ENCODE measurements around the gene MED16.

The MED16 gene

GRCh38 chr19:899336-900042 lies 6.5 kb upstream of the MED16 start:
- Histone ChIP-seq H3K4me1 (ENCODE audit: control insufficient read depth in 1 of 2, insufficient read depth in 1 of 2, low read depth in 1 of 2, low read length in 1 of 2) (peaks cover 6 to 21% of the 10 kb centered on the region in 2 experiments), H3K4me3 (ENCODE audit: low read depth in 1 of 2, low read length in 1 of 2) (no peak overlapping the region), H3K9me3 (no peaks in the 10 kb centered on the region), H3K36me3 (peaks cover 88% of the 10 kb centered on the region), H3K27me3 (no peaks in the 10 kb centered on the region), H3K27ac (peak overlapping the region; percentile 43)
- TF ChIP-seq, protein P1, sequence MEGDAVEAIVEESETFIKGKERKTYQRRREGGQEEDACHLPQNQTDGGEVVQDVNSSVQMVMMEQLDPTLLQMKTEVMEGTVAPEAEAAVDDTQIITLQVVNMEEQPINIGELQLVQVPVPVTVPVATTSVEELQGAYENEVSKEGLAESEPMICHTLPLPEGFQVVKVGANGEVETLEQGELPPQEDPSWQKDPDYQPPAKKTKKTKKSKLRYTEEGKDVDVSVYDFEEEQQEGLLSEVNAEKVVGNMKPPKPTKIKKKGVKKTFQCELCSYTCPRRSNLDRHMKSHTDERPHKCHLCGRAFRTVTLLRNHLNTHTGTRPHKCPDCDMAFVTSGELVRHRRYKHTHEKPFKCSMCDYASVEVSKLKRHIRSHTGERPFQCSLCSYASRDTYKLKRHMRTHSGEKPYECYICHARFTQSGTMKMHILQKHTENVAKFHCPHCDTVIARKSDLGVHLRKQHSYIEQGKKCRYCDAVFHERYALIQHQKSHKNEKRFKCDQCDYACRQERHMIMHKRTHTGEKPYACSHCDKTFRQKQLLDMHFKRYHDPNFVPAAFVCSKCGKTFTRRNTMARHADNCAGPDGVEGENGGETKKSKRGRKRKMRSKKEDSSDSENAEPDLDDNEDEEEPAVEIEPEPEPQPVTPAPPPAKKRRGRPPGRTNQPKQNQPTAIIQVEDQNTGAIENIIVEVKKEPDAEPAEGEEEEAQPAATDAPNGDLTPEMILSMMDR (IDR thresholded peaks at IDR 0.05): no peak

GRCh38 chr19:898663-899062 lies 5.7 kb upstream of the MED16 start:
- peaks cover 80% of the 10 kb centered on the region for H3K36me3 ChIP-seq
- H3K4me1 ChIP-seq (ENCODE audit: control insufficient read depth in 1 of 2, insufficient read depth in 1 of 2, low read depth in 1 of 2, low read length in 1 of 2): peaks cover 9 to 29% of the 10 kb centered on the region in 2 experiments
- H3K27ac ChIP-seq: peak overlapping the region; percentile 43
- H3K9me3 ChIP-seq: no peaks in the 10 kb centered on the region
- H3K4me3 ChIP-seq (ENCODE audit: low read depth in 1 of 2, low read length in 1 of 2): no peak overlapping the region
- TF ChIP-seq, protein P1 (IDR thresholded peaks at IDR 0.05): no peak
- H3K27me3 ChIP-seq: no peaks in the 10 kb centered on the region

DNA sequence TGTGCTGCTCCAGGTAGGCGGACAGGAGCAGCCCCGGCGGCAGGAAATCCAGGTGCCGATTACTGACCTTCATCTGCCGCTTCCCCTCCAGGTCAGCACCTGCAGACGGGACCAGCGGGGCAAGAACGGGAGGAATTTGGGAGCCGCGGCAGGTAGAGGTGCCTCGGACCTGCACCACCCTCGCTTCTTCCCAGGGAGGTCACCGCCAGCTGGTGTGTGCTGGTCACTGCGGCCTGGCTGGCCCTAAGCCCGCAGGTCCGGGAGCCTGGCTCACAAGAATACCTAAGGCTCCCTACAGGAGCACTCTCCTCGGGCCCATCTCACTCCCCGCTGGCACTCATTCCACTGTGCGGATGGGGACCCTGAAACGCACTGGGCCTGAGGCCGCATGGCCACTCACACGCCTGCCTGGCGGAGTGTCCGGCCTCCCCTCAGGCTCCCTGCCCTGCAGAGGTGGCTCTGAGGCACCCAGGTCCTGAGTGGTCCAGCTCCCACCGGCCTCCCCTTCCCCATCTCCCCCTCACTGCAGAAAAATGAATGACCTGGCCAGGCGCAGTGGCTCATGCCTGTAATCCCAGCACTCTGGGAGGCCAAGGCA lies 4.6 kb upstream of the MED16 start:
- Histone ChIP-seq H3K27me3 (no peaks in the 10 kb centered on the region), H3K4me1 (ENCODE audit: control insufficient read depth in 1 of 2, insufficient read depth in 1 of 2, low read depth in 1 of 2, low read length in 1 of 2) (peaks cover 15 to 30% of the 10 kb centered on the region in 2 experiments), H3K27ac (peak overlapping the region; percentile 51), H3K4me3 (ENCODE audit: low read depth in 1 of 2, low read length in 1 of 2) (no peak overlapping the region), H3K9me3 (no peaks in the 10 kb centered on the region), H3K36me3 (peaks cover 68% of the 10 kb centered on the region)
- TF ChIP-seq, protein P1 (IDR thresholded peaks at IDR 0.05): peak; percentile 13

- Histone ChIP-seq H3K27ac (peak overlapping the region; percentile 51), H3K4me1 (ENCODE audit: control insufficient read depth in 1 of 2, insufficient read depth in 1 of 2, low read depth in 1 of 2, low read length in 1 of 2) (peaks cover 21 to 35% of the 10 kb centered on the region in 2 experiments), H3K4me3 (ENCODE audit: low read depth in 1 of 2, low read length in 1 of 2) (no peak overlapping the region), H3K36me3 (peaks cover 63% of the 10 kb centered on the region), H3K9me3 (no peaks in the 10 kb centered on the region), H3K27me3 (no peaks in the 10 kb centered on the region)
- TF ChIP-seq, protein P1 (IDR thresholded peaks at IDR 0.05): no peak
These were observed 4.0 kb upstream of the MED16 start for GRCh38 chr19:896999-897398.

DNA sequence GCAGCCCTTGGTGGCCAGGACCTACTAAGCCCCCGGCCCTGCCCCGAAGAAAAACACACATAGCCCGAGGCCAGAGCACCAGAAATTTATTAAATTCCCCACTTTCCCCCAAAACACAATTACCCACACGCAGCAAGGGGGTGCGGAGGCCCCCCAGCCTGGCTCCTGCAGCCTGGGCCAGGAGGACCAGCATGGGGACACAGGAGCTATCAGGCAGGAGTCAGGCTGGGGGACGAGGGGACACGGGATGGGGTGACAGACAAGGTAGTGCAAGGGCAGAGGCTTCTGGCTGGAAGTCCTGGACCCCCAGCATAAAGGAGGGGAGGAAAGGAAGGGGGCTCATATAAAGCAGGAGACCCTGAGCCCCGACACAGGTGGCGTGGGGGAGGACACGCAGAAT lies 3.4 kb upstream of the MED16 start:
- Histone ChIP-seq H3K4me1 (ENCODE audit: control insufficient read depth in 1 of 2, insufficient read depth in 1 of 2, low read depth in 1 of 2, low read length in 1 of 2) (peaks cover 23 to 36% of the 10 kb centered on the region in 2 experiments), H3K9me3 (no peaks in the 10 kb centered on the region), H3K36me3 (peaks cover 57% of the 10 kb centered on the region), H3K27me3 (no peaks in the 10 kb centered on the region), H3K4me3 (ENCODE audit: low read depth in 1 of 2, low read length in 1 of 2) (no peak overlapping the region), H3K27ac (peak overlapping the region; percentile 51)
- TF ChIP-seq, protein P1 (IDR thresholded peaks at IDR 0.05): no peak

Data from neutrophil (primary cell).